Astrocyte of the cerebellum (primary cell): ENCODE results near the gene HOXD9.

Source experiments
- DNase-seq: peaks from one replicate; pipeline ENCODE4 v3.0.0-alpha.2; 2011; ENCODE audit warnings: low read depth
- H3K4me3 ChIP-seq: 2 replicates; pipeline ENCODE4 v1.5.1; 2011; ENCODE audit warnings: mild to moderate bottlenecking, low read depth, low read length, moderate library complexity
- in situ Hi-C: cut with HindIII; loops from 2 replicates; pipeline ENCODE4 v1.10.0; 2017; ENCODE audit warnings: low sequenced_read_pairs
- TF ChIP-seq, protein P1 (sequence below): IDR thresholded peaks from 2 replicates; pipeline ENCODE4 v1.5.1; 2012; ENCODE audit warnings: low read length, low read depth, moderate library complexity, mild to moderate bottlenecking; ENCODE audit errors: missing control alignments

Gene HOXD9

DNA sequence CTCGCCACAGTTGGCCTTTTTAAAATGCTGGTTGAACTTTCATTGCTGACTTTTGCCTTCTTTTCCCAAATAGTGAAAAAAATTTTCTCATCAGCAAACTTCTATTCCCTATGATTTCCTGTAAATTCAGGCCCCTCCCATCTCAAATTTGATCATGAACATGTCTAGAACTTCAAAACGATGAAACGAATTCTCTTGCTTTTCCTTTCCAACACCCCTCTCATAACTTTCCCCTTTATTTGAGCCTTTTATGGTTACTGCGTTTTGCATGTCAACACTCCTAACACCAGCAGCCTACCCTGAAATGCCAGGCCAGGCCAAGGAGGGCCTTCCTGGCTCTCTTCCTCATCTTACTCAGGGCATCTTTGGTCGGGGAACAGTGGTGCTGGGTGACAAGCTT lies 31.7 kb upstream of the HOXD9 start:
- in situ Hi-C loops, result loop anchor here (5.0 to 25.0 kb wide), 2 partner anchors 719 to 1179 kb away; no protein-coding TSS in a partner anchor
- H3K4me3 ChIP-seq, result no peak overlapping the region
- TF ChIP-seq, protein P1, sequence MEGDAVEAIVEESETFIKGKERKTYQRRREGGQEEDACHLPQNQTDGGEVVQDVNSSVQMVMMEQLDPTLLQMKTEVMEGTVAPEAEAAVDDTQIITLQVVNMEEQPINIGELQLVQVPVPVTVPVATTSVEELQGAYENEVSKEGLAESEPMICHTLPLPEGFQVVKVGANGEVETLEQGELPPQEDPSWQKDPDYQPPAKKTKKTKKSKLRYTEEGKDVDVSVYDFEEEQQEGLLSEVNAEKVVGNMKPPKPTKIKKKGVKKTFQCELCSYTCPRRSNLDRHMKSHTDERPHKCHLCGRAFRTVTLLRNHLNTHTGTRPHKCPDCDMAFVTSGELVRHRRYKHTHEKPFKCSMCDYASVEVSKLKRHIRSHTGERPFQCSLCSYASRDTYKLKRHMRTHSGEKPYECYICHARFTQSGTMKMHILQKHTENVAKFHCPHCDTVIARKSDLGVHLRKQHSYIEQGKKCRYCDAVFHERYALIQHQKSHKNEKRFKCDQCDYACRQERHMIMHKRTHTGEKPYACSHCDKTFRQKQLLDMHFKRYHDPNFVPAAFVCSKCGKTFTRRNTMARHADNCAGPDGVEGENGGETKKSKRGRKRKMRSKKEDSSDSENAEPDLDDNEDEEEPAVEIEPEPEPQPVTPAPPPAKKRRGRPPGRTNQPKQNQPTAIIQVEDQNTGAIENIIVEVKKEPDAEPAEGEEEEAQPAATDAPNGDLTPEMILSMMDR, result no peak
- no peak for DNase-seq

DNA sequence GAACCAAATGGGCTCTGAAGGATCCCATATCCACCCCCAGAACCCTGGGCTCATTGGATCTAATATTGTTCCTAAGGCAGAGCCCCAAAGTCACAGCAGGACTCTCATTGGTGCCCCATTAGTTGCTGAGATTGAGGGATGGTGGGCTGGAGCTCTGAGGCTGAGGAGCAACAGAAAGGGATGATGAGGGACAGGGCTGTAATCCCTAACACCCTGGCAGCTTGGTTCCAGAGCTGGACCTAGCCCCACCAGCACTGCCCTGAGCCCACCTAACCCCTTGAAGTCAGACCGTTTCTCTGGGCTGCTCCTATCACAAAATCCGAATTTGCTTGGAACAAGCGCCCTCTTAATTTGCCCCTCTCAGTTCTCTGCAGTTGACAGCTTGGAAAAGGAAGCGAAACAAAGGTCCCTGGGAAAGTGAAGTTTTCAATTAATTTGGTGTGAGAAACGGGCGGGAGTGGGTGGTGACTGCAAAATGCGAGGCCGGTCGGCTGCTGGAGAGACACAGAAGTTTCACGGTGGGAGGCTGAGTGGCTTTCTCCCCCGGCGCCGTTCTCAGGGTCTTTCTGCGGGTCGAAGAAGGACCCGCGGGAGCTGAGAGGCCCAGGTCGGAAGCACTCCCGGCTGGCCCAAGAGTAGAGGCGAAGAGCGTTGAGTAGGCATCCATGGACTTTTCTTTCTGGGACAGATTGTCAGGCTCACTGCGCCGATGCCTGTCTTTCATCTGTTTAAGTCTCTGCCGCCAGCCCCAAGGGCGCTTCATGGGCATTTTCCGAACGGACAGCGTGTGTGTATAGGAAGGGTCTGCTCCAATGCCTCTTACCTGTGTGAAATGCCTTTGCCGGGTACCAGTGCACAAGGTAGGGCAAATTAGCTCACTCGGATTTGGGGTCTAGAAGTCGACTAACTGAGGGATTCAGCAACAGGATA lies 30.9 kb upstream of the HOXD9 start:
- TF ChIP-seq, protein P1, result no peak
- DNase-seq, result no peak
- in situ Hi-C loops, result loop anchor here (5.0 to 25.0 kb wide), 2 partner anchors 719 to 1179 kb away; no protein-coding TSS in a partner anchor
- H3K4me3 ChIP-seq, result no peak overlapping the region

DNA sequence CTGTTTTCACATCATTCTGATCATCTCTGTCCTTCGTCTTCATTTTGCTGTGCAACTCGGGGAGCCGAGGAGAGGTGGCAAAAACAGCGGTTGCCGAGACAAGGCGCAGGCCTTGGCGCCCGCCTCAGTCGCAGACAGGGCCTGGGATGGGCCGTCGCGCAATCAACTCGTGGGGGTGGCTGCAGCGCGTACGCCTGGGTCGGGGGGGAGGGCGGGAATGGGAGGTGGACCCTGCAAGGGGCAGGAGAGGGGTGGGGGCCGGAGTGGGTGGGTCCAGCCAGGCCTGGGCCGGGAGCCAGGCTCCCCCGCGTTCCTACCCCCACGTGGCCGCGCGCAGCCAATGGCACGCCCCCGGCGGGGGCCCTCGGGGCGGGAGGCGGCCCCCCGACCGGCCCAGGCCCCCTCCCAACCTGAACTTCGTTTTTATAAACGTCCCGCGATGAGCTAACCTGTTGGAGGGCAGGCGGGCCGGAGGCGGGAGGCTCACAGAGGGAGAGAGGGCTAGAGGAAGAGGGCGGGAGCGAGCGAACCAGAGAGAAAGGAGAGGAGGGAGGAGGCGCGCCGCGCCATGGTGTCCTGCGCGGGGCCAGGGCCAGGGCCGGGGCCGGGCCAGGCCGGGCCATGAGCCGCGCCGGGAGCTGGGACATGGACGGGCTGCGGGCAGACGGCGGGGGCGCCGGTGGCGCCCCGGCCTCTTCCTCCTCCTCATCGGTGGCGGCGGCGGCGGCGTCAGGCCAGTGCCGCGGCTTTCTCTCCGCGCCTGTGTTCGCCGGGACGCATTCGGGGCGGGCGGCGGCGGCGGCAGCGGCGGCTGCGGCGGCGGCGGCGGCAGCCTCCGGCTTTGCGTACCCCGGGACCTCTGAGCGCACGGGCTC lies 30.0 kb upstream of the HOXD9 start, which contains the start of gene HOXD13:
Gene HOXD13 (plus strand): TSS at position 452 of the 875 bp plus-strand sequence. CDS start 170 bp downstream, at position 622.
- H3K4me3 ChIP-seq, result no peak within 1 kb of the TSS
- no peak for DNase-seq
- TF ChIP-seq, protein P1, result no peak
- in situ Hi-C loops, result loop anchor here (5.0 to 25.0 kb wide), 2 partner anchors 720 to 1180 kb away; no protein-coding TSS in a partner anchor

DNA sequence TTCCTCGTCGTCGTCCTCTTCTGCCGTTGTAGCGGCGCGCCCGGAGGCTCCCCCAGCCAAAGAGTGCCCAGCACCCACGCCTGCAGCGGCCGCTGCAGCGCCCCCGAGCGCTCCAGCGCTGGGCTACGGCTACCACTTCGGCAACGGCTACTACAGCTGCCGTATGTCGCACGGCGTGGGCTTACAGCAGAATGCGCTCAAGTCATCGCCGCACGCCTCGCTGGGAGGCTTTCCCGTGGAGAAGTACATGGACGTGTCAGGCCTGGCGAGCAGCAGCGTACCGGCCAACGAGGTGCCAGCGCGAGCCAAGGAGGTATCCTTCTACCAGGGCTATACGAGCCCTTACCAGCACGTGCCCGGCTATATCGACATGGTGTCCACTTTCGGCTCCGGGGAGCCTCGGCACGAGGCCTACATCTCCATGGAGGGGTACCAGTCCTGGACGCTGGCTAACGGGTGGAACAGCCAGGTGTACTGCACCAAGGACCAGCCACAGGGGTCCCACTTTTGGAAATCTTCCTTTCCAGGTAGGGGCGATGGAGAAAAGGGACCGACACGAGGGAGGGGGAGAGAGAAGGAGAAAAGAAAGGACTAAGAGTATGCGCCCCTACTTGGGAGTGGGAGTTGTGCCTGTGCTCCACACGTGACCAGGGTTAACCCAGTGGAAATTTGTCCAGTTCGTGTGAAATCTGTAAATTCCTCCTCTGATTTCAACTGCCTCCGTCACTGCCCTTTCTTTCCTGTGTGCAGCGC lies 29.2 kb upstream of the HOXD9 start:
- in situ Hi-C loops, result loop anchor here (5.0 to 25.0 kb wide), 2 partner anchors 721 to 1181 kb away; no protein-coding TSS in a partner anchor
- no peak overlapping the region for H3K4me3 ChIP-seq
- TF ChIP-seq, protein P1, result no peak
- no peak for DNase-seq

DNA sequence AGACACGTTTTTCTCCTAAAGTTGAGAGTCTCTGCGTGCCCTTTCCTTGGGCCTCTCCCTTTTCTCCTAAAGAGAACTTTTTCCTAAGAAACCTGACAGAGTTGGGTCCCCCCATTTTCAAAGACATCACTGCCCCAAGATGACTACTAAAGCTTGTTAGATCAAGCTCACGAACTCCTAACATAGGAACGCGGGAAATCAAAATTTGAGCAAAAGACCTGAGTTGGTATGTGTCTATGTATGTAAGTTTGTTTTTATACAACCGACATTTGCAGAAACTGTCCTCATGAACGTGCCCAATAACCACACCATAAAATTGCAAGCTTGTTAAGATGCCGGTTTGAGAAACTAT lies 28.6 kb upstream of the HOXD9 start:
- no peak overlapping the region for H3K4me3 ChIP-seq
- in situ Hi-C loops, result loop anchor here (5.0 to 25.0 kb wide), 2 partner anchors 722 to 1182 kb away; no protein-coding TSS in a partner anchor
- TF ChIP-seq, protein P1, result no peak
- DNase-seq, result no peak
